DMS53 treated with DMSO at 0.1 percent for 48 hours (cell line): ENCODE measurements around the gene CENPU.
"Not testable (repeated sequence)": the region's sequence is repeated elsewhere in the genome, so short reads cannot be mapped to it uniquely, and the experiment has no call there.

Source experiments
- DNase-seq: peaks from one replicate; lab custom pipeline; 2025; ENCODE audit not compliant: unreplicated experiment; lab: John Stamatoyannopoulos, UW

The CENPU gene

GRCh38 chr4:184752496-184753275 lies 18.8 kb upstream of the CENPU start:
- no peak for DNase-seq

- DNase-seq = no peak
These were observed 17.7 kb upstream of the CENPU start for GRCh38 chr4:184751585-184751956.

- no peak for DNase-seq
These were observed 17.2 kb upstream of the CENPU start for GRCh38 chr4:184750926-184751584.

- DNase-seq = no peak
These were observed 14.4 kb upstream of the CENPU start for GRCh38 chr4:184748251-184748652.

- peak; percentile 70 for DNase-seq
These were observed 13.3 kb upstream of the CENPU start for GRCh38 chr4:184747034-184747830.

- peak; percentile 70 for DNase-seq
These were observed 12.2 kb upstream of the CENPU start for GRCh38 chr4:184745831-184746795.

GRCh38 chr4:184744236-184744635 lies 10.3 kb upstream of the CENPU start:
- DNase-seq = no peak

GRCh38 chr4:184743650-184744049 lies 9.8 kb upstream of the CENPU start:
- DNase-seq = no peak

- not testable (repeated sequence) for DNase-seq
These were observed 7.8 kb upstream of the CENPU start for GRCh38 chr4:184741651-184742050.

GRCh38 chr4:184740980-184741391 lies 7.1 kb upstream of the CENPU start:
- no peak for DNase-seq

- DNase-seq = not testable (repeated sequence)
These were observed 5.7 kb upstream of the CENPU start for GRCh38 chr4:184739575-184739974.

GRCh38 chr4:184734758-184735157 lies 862 bp upstream of the CENPU start:
- no peak for DNase-seq

GRCh38 chr4:184732126-184732525 lies 1.8 kb downstream of the CENPU start:
- no peak for DNase-seq

- DNase-seq = no peak
These were observed 2.8 kb downstream of the CENPU start for GRCh38 chr4:184731056-184731455.

GRCh38 chr4:184729946-184730345 lies 4.0 kb downstream of the CENPU start:
- DNase-seq = no peak

- DNase-seq = no peak
These were observed 5.0 kb downstream of the CENPU start for GRCh38 chr4:184728858-184729257.

- DNase-seq = no peak
These were observed 6.5 kb downstream of the CENPU start for GRCh38 chr4:184727430-184727829.

- no peak for DNase-seq
These were observed 11.1 kb downstream of the CENPU start for GRCh38 chr4:184722798-184723197.

- no peak for DNase-seq
These were observed 12.6 kb downstream of the CENPU start for GRCh38 chr4:184721254-184721653.

- no peak for DNase-seq
These were observed 14.5 kb downstream of the CENPU start for GRCh38 chr4:184719407-184719806.

- DNase-seq = no peak
These were observed 18.4 kb downstream of the CENPU start for GRCh38 chr4:184715526-184715925.
